Measurements from ENCODE around the gene DOK4. TPM values are rescaled to one million over a fixed set of nuclear protein-coding genes. Genes with fewer than 3 reads are reported as not detected.

The DOK4 gene
- total RNA-seq, 1 experiment from 2014 or later, result 6.8 TPM

DNA sequence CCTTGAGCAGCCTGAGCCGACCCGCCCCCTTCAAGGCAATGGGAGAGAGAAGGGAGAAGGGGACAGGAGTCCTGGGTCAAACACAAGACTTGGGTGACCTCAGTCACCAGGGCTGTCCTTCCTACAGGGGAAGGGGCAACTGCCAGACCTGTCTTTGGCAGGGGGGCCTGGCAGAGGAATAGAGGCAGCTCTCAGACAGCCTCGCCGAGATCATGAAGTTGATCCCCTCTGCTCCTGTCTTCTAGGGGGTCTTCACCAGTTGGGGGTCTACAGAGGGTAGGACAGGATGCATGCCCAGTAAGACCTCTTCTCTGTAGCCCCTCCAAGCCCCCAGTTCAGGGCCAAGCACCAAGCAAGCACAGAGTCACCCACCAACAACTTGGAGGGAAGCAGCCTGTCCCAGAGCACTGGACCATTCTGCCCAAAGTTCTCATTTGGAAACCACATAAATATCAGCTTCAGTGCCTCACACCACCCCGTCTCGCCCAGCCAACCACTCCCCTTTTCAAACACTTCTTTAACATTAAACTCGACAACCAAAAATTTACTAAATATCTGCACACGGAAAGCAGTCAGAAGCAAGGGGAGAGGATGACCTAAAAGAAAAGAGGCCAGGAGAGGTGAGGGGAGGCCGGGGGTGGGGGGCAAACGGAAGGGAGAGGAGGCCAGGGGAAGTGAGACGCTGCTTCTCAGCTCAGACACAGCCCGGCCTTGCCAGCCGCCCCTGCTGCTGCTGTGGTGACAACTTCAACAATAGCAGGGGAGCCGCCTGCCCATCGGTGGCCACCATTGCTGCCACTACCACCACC lies 7.7 kb downstream of the DOK4 start:
- Histone ChIP-seq H3K4me1 (ENCODE audit: control insufficient read depth, insufficient read depth, low read length) (no peaks in the 10 kb centered on the region; the same call in 1 of the 2 replicates), H3K4me3 (ENCODE audit: low read depth in 2 of 2, low read length in 2 of 2) (no peak overlapping the region; a peak in 1 of 4 replicates), H3K36me3 (ENCODE audit: control insufficient read depth, insufficient read depth, low read length) (no peaks in the 10 kb centered on the region), H3K27me3 (ENCODE audit: control insufficient read depth, insufficient read depth, low read length) (no peaks in the 10 kb centered on the region), H3K27ac (ENCODE audit: low read length) (no peak overlapping the region), H3K9me3 (ENCODE audit: control insufficient read depth, insufficient read depth, low read depth, low read length) (no peaks in the 10 kb centered on the region)
- TF ChIP-seq TCF7L2 (IDR thresholded peaks at IDR 0.05; ENCODE audit: low read depth, low read length), result no peak
- POLR2A ChIA-PET, result no interaction called here
- intact Hi-C loops (cut with micrococcal nuclease; ENCODE audit: unreplicated experiment) (no loop called here), in situ Hi-C loops (cut with HindIII; ENCODE audit: low pct_unique_long_range_greater_than_20kb, low sequenced_read_pairs) (no loop called here)
- CTCF ChIA-PET, result interaction anchor here (0.8 kb wide), 1 partner anchor 9 kb away, joined by 5 read pairs; no protein-coding TSS in a partner anchor
- ATAC-seq (no peak), DNase-seq (ENCODE audit: low read depth, low spot score) (no peak)
- no TSS peak for BruUV-seq (replicated peaks)

DNA sequence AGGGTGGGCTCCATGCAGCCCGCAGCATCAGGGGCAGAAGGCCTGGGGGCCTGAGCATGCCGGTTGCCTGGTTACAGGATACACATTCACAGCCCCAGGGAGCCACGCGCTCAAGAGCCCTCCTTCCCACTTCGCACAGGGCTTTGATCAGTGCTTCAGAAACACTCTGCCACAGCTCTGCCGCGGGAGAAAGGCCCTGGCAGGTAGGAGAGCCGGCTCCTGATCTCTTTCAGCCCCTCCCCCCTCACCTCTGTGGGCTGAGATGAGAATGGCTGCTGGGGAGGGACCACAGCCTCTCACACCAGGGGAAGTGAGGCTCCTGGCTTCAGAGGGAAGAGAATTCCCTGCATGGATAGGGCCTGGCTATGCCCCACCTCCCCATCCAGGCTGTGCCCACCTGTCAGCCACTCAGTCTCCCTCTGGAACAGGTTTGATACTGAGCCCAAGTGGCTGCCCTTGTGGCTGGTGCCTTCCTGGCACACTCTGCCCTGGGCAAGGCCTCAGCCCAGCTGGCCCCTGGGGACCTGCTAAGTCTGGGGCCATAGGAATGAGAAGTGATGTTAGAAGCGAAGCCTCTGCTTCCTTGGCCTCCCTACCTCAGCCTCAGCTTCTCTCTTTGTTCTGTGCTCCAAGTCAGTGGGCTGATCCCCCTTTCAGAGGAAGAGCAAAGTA lies 8.6 kb downstream of the DOK4 start:
- no TSS peak for BruUV-seq (replicated peaks)
- CTCF ChIA-PET, result no interaction called here

More for the DNA sequence above, 8.6 kb downstream of the DOK4 start:
- no peaks in the 10 kb centered on the region for H3K36me3 ChIP-seq (ENCODE audit: control insufficient read depth, insufficient read depth, low read length)
- no peak overlapping the region for H3K4me3 ChIP-seq (ENCODE audit: low read depth in 2 of 2, low read length in 2 of 2)
- ATAC-seq (no peak), DNase-seq (ENCODE audit: low read depth, low spot score) (no peak)
- no peak for TF ChIP-seq CTCF (IDR thresholded peaks at IDR 0.05)
- TF ChIP-seq SIN3A (IDR thresholded peaks at IDR 0.05; ENCODE audit: borderline replicate concordance, insufficient read depth, low read depth, low read length), result no peak
- TF ChIP-seq TCF7L2 (IDR thresholded peaks at IDR 0.05; ENCODE audit: low read depth, low read length), result no peak
- TF ChIP-seq, protein P1, sequence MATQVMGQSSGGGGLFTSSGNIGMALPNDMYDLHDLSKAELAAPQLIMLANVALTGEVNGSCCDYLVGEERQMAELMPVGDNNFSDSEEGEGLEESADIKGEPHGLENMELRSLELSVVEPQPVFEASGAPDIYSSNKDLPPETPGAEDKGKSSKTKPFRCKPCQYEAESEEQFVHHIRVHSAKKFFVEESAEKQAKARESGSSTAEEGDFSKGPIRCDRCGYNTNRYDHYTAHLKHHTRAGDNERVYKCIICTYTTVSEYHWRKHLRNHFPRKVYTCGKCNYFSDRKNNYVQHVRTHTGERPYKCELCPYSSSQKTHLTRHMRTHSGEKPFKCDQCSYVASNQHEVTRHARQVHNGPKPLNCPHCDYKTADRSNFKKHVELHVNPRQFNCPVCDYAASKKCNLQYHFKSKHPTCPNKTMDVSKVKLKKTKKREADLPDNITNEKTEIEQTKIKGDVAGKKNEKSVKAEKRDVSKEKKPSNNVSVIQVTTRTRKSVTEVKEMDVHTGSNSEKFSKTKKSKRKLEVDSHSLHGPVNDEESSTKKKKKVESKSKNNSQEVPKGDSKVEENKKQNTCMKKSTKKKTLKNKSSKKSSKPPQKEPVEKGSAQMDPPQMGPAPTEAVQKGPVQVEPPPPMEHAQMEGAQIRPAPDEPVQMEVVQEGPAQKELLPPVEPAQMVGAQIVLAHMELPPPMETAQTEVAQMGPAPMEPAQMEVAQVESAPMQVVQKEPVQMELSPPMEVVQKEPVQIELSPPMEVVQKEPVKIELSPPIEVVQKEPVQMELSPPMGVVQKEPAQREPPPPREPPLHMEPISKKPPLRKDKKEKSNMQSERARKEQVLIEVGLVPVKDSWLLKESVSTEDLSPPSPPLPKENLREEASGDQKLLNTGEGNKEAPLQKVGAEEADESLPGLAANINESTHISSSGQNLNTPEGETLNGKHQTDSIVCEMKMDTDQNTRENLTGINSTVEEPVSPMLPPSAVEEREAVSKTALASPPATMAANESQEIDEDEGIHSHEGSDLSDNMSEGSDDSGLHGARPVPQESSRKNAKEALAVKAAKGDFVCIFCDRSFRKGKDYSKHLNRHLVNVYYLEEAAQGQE (IDR thresholded peaks at IDR 0.05; ENCODE audit: insufficient read depth in 1 of 2, low read depth in 2 of 2, low read length in 1 of 2), result no peak
- no peak for TF ChIP-seq POLR2AphosphoS5 (IDR thresholded peaks at IDR 0.05; ENCODE audit: low read depth, low read length)
- POLR2A ChIA-PET, result no interaction called here
- H3K9me3 ChIP-seq (ENCODE audit: control insufficient read depth, insufficient read depth, low read depth, low read length), result no peaks in the 10 kb centered on the region
- no peak overlapping the region for H3K27ac ChIP-seq (ENCODE audit: low read length)
- no peaks in the 10 kb centered on the region for H3K27me3 ChIP-seq (ENCODE audit: control insufficient read depth, insufficient read depth, low read length)
- in situ Hi-C loops (cut with HindIII; ENCODE audit: low pct_unique_long_range_greater_than_20kb, low sequenced_read_pairs) (no loop called here), intact Hi-C loops (cut with micrococcal nuclease; ENCODE audit: unreplicated experiment) (no loop called here)
- peaks cover under 1% of the 10 kb centered on the region; the same call in 1 of the 2 replicates for H3K4me1 ChIP-seq (ENCODE audit: control insufficient read depth, insufficient read depth, low read length)

All from Panc1 (cell line).